ENCODE measurements around the gene ENOPH1. TPM values are rescaled to one million over a fixed set of nuclear protein-coding genes. Genes with fewer than 3 reads are reported as not detected.

ENOPH1 gene
- total and polyA plus RNA-seq, 2 donors (not counting 1 experiment from before 2014, with no cell fraction given) = 17.1 to 43.6 TPM

GRCh38 chr4:82397527-82397926, 32.9 kb upstream of the ENOPH1 start:
- Histone ChIP-seq H3K9ac (ENCODE audit: insufficient read depth, low read length) (no peak overlapping the region), H3K27ac (ENCODE audit: insufficient read depth, low read length) (no peak overlapping the region), H4K20me1 (ENCODE audit: control insufficient read depth, extremely low read depth, insufficient read depth, low read length) (no peaks in the 10 kb centered on the region), H3K4me2 (ENCODE audit: extremely low read depth, insufficient read depth, low read length) (no peak overlapping the region), H3K4me1 (ENCODE audit: control insufficient read depth, extremely low read depth, insufficient read depth, low read length) (no peaks in the 10 kb centered on the region), H3K79me2 (ENCODE audit: control insufficient read depth, insufficient read depth, low read length) (no peaks in the 10 kb centered on the region), H3K4me3 (replicated peaks in 1 of 4; ENCODE audit: control extremely low read depth in 1 of 4, insufficient read depth in 1 of 4, low read depth in 3 of 4, low read length in 4 of 4) (no peak overlapping the region), H2AFZ (ENCODE audit: low read length) (no peak overlapping the region), H3K36me3 (ENCODE audit: control insufficient read depth, insufficient read depth, low read length) (no peaks in the 10 kb centered on the region), H3K9me3 (ENCODE audit: control insufficient read depth, insufficient read depth, low read depth, low read length) (no peaks in the 10 kb centered on the region), H3K27me3 (ENCODE audit: control insufficient read depth, insufficient read depth, low read length) (no peaks in the 10 kb centered on the region)
- no peak for DNase-seq (ENCODE audit: low read depth in 2 of 2)
- TF ChIP-seq CTCF (conservative IDR thresholded peaks at IDR 0.05 in 1 of 2, IDR thresholded peaks at IDR 0.05 in 1 of 2; ENCODE audit: low read depth in 1 of 2, low read length in 2 of 2) (no peak), EZH2 (IDR thresholded peaks at IDR 0.05; ENCODE audit: low read length, missing control alignments) (no peak)

GRCh38 chr4:82398263-82398662, 32.1 kb upstream of the ENOPH1 start:
- Histone ChIP-seq H3K27ac (ENCODE audit: insufficient read depth, low read length) (no peak overlapping the region), H3K36me3 (ENCODE audit: control insufficient read depth, insufficient read depth, low read length) (no peaks in the 10 kb centered on the region), H4K20me1 (ENCODE audit: control insufficient read depth, extremely low read depth, insufficient read depth, low read length) (no peaks in the 10 kb centered on the region), H3K4me1 (ENCODE audit: control insufficient read depth, extremely low read depth, insufficient read depth, low read length) (no peaks in the 10 kb centered on the region), H3K9me3 (ENCODE audit: control insufficient read depth, insufficient read depth, low read depth, low read length) (no peaks in the 10 kb centered on the region), H3K4me3 (replicated peaks in 1 of 4; ENCODE audit: control extremely low read depth in 1 of 4, insufficient read depth in 1 of 4, low read depth in 3 of 4, low read length in 4 of 4) (no peak overlapping the region), H3K4me2 (ENCODE audit: extremely low read depth, insufficient read depth, low read length) (no peak overlapping the region), H2AFZ (ENCODE audit: low read length) (no peak overlapping the region), H3K79me2 (ENCODE audit: control insufficient read depth, insufficient read depth, low read length) (no peaks in the 10 kb centered on the region), H3K27me3 (ENCODE audit: control insufficient read depth, insufficient read depth, low read length) (no peaks in the 10 kb centered on the region), H3K9ac (ENCODE audit: insufficient read depth, low read length) (no peak overlapping the region)
- TF ChIP-seq EZH2 (IDR thresholded peaks at IDR 0.05; ENCODE audit: low read length, missing control alignments) (no peak), CTCF (conservative IDR thresholded peaks at IDR 0.05 in 1 of 2, IDR thresholded peaks at IDR 0.05 in 1 of 2; ENCODE audit: low read depth in 1 of 2, low read length in 2 of 2) (no peak)
- DNase-seq (ENCODE audit: low read depth in 2 of 2) = no peak

- Histone ChIP-seq H3K4me1 (ENCODE audit: control insufficient read depth, extremely low read depth, insufficient read depth, low read length) (no peaks in the 10 kb centered on the region), H3K27me3 (ENCODE audit: control insufficient read depth, insufficient read depth, low read length) (no peaks in the 10 kb centered on the region), H2AFZ (ENCODE audit: low read length) (no peak overlapping the region), H3K79me2 (ENCODE audit: control insufficient read depth, insufficient read depth, low read length) (no peaks in the 10 kb centered on the region), H3K4me2 (ENCODE audit: extremely low read depth, insufficient read depth, low read length) (no peak overlapping the region), H3K36me3 (ENCODE audit: control insufficient read depth, insufficient read depth, low read length) (no peaks in the 10 kb centered on the region), H4K20me1 (ENCODE audit: control insufficient read depth, extremely low read depth, insufficient read depth, low read length) (no peaks in the 10 kb centered on the region), H3K9ac (ENCODE audit: insufficient read depth, low read length) (no peak overlapping the region), H3K4me3 (replicated peaks in 1 of 4; ENCODE audit: control extremely low read depth in 1 of 4, insufficient read depth in 1 of 4, low read depth in 3 of 4, low read length in 4 of 4) (no peak overlapping the region), H3K27ac (ENCODE audit: insufficient read depth, low read length) (no peak overlapping the region), H3K9me3 (ENCODE audit: control insufficient read depth, insufficient read depth, low read depth, low read length) (no peaks in the 10 kb centered on the region)
- TF ChIP-seq CTCF (conservative IDR thresholded peaks at IDR 0.05 in 1 of 2, IDR thresholded peaks at IDR 0.05 in 1 of 2; ENCODE audit: low read depth in 1 of 2, low read length in 2 of 2) (no peak), EZH2 (IDR thresholded peaks at IDR 0.05; ENCODE audit: low read length, missing control alignments) (no peak)
- no peak for DNase-seq (ENCODE audit: low read depth in 2 of 2)
These were observed 28.8 kb upstream of the ENOPH1 start for GRCh38 chr4:82401600-82401999.

All from fibroblast of lung (primary cell).